ENCODE measurements around the gene ZNF606. TPM values are rescaled to one million over a fixed set of nuclear protein-coding genes. Genes with fewer than 3 reads are reported as not detected.

Gene ZNF606
- total and polyA plus RNA-seq, 9 of the 15 experiments (the other 6 are each of a cell fraction or from before 2014, with no cell fraction given), result 0.03 to 0.98 (median 0.28) TPM

- TF ChIP-seq ZNF518B (CRISPR knock-in tag; IDR thresholded peaks at IDR 0.05) (no peak), CLOCK (CRISPR knock-in tag; IDR thresholded peaks at IDR 0.05; ENCODE audit: borderline replicate concordance) (no peak), ZFX (CRISPR knock-in tag; IDR thresholded peaks at IDR 0.05) (no peak), RNF219 (CRISPR knock-in tag; IDR thresholded peaks at IDR 0.05) (no peak), NFRKB (IDR thresholded peaks at IDR 0.05; ENCODE audit: low read depth) (no peak), CHCHD3 (CRISPR knock-in tag; IDR thresholded peaks at IDR 0.05) (no peak), ZNF639 (CRISPR knock-in tag; conservative IDR thresholded peaks at IDR 0.05 in 1 of 2, IDR thresholded peaks at IDR 0.05 in 1 of 2) (no peak), SIX5 (IDR thresholded peaks at IDR 0.05; ENCODE audit: borderline replicate concordance in 1 of 2, insufficient read depth in 1 of 2, low read depth in 1 of 2, low read length in 2 of 2) (no peak), ILK (tag; IDR thresholded peaks at IDR 0.05; ENCODE audit: borderline replicate concordance, low read depth) (no peak)
Measured at GRCh38 chr19:58038688-58039204, 36.1 kb upstream of the ZNF606 start (continued).
